Fibroblast of skin of left biceps (primary cell): ENCODE results near the gene ADAMTSL4.

Experiments used
- DNase-seq, 2 experiments: peaks; one replicate each; pipeline ENCODE4 v3.0.0-alpha.2; 2013; ENCODE audit warnings: low read depth in 2 of 2

ADAMTSL4 gene

GRCh38 chr1:150534002-150534401, 15.2 kb upstream of the ADAMTSL4 start:
- no peak for DNase-seq

GRCh38 chr1:150535511-150536287, 13.5 kb upstream of the ADAMTSL4 start:
- no peak for DNase-seq

- DNase-seq: no peak
Observed at GRCh38 chr1:150536836-150537731, 12.1 kb upstream of the ADAMTSL4 start.

- peak in 1 of 2 experiments; percentile 52 for DNase-seq
Observed at GRCh38 chr1:150537732-150538684, 11.2 kb upstream of the ADAMTSL4 start.

- no peak for DNase-seq
Observed at GRCh38 chr1:150543500-150544143, 5.6 kb upstream of the ADAMTSL4 start.

GRCh38 chr1:150544204-150544603, 5.0 kb upstream of the ADAMTSL4 start:
- no peak for DNase-seq

- no peak for DNase-seq
Observed at GRCh38 chr1:150545486-150546032, 3.6 kb upstream of the ADAMTSL4 start.

- DNase-seq: no peak
Observed at GRCh38 chr1:150546294-150546937, 2.8 kb upstream of the ADAMTSL4 start.

GRCh38 chr1:150548324-150548631, 930 bp upstream of the ADAMTSL4 start:
- no peak for DNase-seq

GRCh38 chr1:150549496-150550221, 451 bp downstream of the ADAMTSL4 start:
- DNase-seq: no peak

- DNase-seq: no peak
Observed at GRCh38 chr1:150550222-150551050, 1.2 kb downstream of the ADAMTSL4 start.

GRCh38 chr1:150551051-150551783, 2.0 kb downstream of the ADAMTSL4 start:
- DNase-seq: no peak

GRCh38 chr1:150551784-150552127, 2.5 kb downstream of the ADAMTSL4 start:
- DNase-seq: no peak

- DNase-seq: peak in 1 of 2 experiments; percentile 58
Observed at GRCh38 chr1:150552128-150552910, 3.1 kb downstream of the ADAMTSL4 start.

- DNase-seq: no peak
Observed at GRCh38 chr1:150552911-150553289, 3.7 kb downstream of the ADAMTSL4 start.

GRCh38 chr1:150553392-150554085, 4.3 kb downstream of the ADAMTSL4 start:
- DNase-seq: no peak

GRCh38 chr1:150554086-150554452, 4.9 kb downstream of the ADAMTSL4 start:
- no peak for DNase-seq
